Muscle of back (tissue), 13 donors: ENCODE measurements around the gene STXBP5L. TPM values are rescaled to one million over a fixed set of nuclear protein-coding genes. Genes with fewer than 3 reads are reported as not detected.
"Not testable (repeated sequence)": the region's sequence is repeated elsewhere in the genome, so short reads cannot be mapped to it uniquely, and the experiment has no call there.

Source experiments
- DNase-seq, 3 donors: peaks; one replicate each; pipeline versions ENCODE4 v3.0.0 to v3.0.0-alpha.2; 2013
- long read RNA-seq, 9 donors: transcript quantifications; one replicate each; lab custom pipeline, GENCODE V29; 2026
- polyA plus RNA-seq, 10 donors: library from polyadenylated mRNA; unstranded; fragments of 120-200 nt; gene quantifications; one replicate each; pipeline ENCODE4 v1.2.1, GENCODE V29; 2013; ENCODE audit not compliant: insufficient read length in 10 of 10

STXBP5L gene
- polyA plus RNA-seq = under 1 TPM in 7 of 10 donors, not detected in 3; 0.03 to 0.20 (median 0.06) TPM
- long read RNA-seq, donor 1 = 0 reads
- long read RNA-seq, donor 2 = 0 reads
- long read RNA-seq, donor 3 = 0 reads
- long read RNA-seq, donor 4 = 0 reads
- long read RNA-seq, donor 5 = 0 reads
- long read RNA-seq, donor 6 = 0 reads
- long read RNA-seq, donor 7 = 0 reads
- long read RNA-seq, donor 8 = 0 reads
- long read RNA-seq, donor 9 = 0 reads

DNA sequence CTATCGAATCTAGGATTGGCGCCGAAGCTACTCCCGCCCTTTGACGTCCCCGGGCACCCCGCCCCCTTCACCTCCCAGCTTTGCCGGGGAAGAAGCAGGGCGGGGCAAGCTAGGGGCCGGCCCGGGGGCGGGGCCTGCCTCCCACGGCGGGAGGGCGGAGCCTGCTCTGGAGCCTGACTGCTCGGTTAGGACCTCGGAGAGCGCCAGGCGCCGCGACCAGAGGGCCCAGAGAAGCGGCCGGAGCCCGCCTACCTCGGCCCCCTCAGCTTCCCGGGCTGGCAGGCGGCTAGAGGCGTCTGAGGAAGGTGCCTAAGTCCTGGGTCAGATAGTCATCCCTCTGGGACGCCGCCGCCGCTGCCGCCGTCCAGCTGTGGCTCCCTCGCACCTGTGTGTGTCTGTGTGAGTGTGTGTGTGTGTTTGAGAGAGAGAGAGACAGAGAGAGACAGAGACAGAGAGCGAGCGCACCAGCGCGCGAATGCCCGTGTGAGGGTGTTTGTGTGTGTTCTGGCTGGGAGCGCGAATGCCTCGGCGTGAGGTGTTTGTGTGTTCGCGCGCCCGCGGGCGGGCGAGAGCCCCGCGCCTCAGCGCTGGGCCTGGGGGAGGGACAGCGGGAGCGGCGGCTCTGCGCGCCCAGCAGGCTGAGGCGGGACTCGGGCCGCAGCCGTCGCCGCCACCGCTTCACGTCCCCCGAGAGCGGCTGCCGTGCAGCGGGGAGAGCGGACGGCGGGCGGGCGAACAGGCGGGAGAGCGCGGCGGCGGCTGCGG is at the start of gene STXBP5L:
Gene STXBP5L, plus strand, starts transcription at position 176 of the 765 bp plus-strand sequence. CDS start 1,374 bp downstream, outside the sequence.
- peak; percentile 43 to 74 (median 57) for DNase-seq

DNA sequence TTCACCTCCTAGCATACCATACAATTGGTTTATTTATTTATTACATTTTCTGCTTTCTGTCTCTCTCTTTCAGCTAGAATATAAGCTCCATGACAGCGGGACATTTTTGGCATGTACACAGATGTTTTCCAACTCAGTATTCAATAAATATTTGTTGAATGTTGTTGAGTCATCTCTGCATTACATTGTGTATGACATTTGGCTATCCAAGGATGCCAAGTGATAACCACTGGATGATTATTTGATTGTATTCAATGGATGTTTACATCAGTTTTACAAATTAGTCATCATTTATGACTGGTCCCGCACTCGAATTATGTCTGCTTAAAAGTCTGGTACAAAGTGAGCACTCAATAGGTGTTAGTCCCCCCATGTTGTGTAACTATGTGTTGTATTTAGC is 49.5 kb upstream of the STXBP5L start:
- DNase-seq = no peak

DNA sequence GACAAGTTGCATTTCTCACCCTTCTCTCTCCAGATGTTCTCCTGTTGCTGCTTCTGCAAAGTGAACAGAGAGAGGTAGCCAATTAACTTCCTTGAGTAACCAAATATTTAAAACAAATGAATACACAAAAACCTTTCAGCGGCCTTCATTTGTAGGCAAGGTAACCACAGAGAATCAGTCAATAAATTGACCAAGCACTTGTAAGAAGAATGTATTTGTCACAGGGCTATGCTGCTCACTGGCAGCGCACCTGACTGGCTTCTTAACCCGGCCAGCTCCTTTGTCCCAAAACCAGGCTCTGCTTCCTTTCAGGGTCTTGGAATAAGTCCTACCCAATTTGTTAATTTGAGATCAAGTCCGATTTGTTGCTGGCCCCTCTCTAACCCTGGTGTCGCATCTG is 43.5 kb upstream of the STXBP5L start:
- DNase-seq = no peak

DNA sequence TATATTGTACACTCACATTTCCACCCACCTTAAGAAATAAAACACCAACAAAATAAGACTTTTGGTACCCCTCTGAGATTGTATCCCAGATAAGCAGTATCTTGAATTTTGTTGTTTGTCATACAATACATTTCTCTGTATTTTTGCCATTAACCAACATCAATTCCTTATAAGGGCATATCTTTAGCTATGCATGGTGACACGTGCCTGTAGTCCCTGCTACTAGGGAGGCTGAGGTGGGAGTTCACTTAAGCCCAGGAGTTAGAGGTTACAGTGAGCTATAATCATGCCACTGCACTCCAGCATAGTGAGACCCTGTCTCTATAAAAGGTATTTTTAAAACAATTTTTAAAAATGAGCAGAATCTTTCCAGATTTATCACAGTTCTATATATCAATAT is 32.5 kb upstream of the STXBP5L start:
- DNase-seq = no peak

DNA sequence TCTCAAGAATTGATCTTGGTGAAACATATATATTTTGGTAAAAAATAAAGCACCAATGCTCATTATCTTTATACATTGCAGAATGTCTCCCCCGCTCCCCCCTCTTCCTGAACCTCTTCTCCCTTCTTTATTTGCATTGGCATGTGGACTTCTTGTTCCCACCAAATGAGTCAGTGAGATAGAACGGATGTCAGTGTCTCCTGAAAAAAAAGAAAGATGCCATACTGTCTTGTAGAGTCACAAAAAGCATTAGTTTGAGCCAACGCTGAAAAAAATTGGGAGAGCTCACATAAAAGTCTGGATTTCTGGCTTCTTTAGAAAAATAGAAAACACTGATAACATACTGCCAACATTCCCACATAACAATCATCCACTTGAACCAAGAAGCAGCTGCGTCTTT is 32.0 kb upstream of the STXBP5L start:
- DNase-seq = no peak

DNA sequence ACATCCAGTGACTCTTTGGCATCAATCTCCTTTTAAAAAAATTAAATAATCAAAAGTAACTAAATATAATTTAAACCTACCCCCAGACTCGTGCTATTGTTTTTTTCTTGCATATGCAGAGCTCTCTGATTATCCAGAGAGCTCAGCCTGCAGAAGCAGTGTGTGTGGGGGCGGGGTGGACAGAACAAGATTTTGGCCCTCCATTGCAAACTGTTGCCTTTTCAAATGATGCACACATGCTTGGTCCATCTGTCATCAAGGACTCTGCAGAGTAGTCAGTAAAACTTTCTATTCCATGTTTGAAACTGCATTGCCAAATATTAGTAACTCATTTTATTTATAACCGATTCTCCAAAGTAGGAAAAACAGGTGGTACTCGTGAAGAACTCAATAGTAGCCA is 28.6 kb upstream of the STXBP5L start:
- DNase-seq = no peak

DNA sequence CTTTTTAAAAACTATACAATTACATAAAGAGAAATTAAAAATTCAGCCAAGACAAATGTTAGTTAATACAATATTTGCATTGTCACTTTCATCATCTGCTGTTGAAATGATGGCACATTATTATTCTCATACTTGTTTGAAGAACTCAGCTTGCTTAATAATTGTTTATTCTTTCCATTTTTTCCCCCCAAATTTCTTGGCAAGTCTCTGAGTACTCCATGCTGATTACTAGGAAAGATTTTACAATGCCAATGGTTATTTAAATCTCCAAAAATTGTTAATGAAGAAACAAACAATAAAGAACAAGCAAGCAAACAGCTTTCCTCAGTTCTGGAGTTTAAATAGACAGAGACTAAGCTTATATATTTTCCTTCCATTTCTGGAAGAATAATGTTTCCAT is 15.1 kb upstream of the STXBP5L start:
- no peak for DNase-seq

DNA sequence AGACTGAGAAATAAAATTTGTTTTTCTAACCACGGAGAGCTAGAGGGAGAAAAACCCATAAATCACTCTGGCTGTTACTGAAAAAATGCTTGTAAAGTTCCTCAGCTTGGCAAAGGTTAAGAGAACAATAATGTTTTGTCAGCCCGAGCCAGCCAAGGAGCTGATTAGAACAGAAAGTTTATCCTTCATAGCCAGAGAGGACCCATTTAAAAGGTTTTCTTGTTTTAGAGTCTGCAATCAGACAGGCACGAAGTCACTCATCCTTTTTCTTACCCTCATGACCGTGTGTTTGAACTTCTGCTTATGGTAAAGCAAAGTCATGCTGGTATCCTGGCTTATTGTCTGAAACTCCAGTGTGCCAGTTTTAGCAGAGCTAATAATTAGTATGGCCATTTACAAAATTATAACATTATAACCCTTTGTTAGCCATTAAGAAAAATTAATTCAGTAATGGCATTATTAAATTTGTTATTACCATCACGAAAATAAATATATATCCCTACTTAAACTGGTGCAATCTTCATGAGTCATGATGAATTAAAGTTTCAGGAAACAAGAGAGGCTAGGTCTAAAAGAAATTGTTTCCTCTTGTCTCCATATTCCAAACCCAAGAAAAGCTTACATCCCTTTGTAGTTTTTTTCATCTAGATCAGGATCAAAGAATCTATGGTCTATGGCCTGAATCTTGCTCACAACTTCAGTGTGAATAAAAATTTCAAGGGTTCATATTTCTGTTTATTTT is 13.5 kb upstream of the STXBP5L start:
- no peak for DNase-seq

DNA sequence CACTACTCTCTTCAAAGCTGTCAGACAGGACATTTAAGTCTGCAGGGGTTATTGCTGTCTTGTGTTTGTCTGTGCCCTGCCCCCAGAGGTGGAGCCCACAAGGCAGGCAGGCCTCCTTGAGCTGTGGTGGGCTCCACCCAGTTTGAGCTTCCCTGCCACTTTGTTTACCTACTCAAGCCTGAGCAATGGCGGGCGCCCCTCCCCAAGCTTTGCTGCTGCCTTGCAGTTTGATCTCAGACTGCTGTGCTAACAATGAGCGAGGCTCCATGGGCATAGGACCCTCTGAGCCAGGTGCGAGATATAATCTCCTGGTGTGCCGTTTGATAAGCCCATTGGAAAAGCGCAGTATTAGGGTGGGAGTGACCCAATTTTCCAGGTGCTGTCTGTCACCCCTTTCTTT is 6.3 kb upstream of the STXBP5L start:
- DNase-seq = not testable (repeated sequence)

DNA sequence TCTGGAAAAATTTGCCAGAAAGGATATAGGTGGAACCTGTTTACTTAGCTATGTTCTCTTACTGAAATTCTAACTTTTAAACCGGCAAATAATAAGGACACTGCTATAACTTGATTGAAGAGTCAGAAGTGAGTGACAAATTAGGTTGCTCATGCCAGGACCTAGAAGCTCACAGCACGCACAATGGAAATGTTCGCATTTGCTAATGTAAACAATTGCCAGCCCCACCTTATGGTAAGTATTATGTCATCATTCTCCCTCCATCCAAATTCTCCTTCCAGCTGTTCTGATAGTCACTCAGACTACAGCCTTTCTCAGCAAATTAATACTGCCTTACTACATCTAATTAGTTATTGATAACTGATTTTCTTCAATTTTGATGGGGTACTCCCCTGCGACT is 4.8 kb upstream of the STXBP5L start:
- no peak for DNase-seq

DNA sequence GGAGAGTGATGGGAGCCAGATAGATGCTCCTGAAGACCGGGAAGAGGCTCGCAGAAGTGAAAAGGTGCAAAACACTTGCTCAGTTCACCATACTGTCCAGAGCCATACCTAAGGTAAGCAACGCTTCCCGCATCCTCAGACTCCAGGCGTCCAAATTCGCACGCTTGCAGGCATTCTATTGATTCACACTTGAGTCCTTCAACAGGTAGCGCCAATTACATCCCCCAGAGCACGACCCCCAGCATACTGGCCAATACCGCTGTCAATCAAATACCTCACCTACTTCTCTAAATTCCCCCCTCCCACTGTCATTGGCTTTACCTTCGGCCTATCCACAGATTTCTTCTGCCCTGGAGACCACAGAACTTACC is 361 bp upstream of the STXBP5L start:
- DNase-seq = no peak

DNA sequence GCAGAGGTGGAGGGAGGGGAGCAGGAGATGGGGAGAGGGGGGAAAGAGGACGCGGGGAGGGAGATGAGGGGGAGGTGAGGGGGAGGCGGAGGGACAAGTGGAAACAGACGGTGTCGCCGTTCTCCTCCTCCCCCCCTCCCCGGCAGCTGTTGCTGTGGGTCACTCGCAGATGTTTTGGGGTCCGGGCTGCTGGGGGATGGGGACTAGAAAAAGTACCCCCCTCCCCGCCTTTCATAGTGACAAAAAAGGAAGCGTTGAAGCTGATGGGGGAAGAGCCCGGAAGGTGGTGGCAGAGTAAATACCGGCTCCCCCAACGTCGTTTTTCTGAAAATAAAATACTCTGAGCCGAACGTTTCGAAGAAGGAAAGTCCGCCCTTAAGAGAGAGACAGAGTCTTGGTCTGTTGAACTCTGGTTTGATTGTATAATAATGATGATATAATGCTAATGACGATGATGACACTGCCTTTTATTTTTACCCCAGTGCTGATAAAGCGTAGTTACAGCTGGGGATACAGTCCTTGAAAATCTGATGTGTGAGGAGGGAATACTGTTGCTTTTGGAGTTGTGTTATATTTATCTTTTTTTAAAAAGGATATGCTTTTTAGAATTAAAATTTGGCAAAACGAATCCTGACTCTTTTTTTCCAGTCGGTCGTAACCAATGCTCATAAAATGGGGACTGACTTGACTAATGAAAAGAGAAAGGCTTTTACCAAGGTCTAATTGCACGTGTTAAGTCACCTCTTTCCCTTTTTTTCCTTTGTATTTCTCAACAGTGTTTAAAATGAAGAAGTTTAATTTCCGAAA is 993 bp downstream of the STXBP5L start:
- DNase-seq = peak in 1 of 3 donors; percentile 7

DNA sequence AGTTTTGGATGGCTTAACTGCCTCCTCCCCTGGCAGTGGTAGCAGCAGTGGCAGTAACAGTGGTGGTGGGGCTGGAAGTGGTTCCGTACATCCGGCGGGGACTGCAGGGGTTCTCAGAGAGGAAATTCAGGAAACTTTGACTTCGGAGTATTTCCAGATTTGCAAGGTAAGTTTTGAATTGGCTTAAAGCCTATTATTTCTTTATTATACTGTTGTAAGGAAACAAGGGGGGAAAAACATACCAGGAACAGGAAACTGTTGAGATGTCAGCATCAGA is 1.5 kb downstream of the STXBP5L start:
- DNase-seq = no peak

DNA sequence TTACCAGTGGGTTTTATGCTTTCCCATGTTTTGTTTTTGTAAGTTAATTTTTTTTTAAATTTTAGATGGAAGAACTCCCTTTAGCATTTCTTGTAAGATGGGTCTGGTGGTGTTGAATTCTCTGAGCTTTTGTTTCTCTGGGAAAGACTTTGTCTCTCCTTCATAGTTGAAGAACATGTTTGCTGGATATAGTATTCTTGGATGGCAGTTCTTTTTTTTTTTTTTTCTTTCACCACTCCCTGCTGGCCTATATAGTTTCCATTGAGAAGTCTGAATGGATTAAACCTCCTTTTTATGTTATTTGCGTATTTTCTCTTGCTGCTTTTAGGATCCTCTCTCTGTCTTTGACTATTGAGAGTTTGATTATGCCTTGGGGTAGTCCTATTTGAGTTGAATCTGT is 18.1 kb downstream of the STXBP5L start:
- DNase-seq = no peak

DNA sequence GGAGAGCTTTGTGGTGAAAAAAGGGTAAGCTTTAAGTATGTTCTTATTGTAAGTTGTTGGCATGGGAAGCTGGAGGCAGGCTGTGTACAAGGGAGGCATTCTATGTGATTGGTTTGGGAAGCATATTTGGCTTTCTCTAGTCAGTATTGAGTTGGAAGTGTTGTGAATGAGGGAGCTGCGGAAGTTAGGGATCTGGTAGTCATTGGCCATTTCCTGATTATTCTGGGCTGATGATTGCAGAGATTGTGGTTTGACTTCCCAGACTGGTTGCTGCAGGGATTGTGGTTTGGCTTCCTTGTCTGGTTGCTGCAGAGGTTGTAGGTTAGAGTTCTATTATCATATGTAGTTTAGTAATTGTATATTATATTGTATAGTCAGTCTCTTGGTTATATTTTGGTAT is 21.0 kb downstream of the STXBP5L start:
- no peak for DNase-seq

DNA sequence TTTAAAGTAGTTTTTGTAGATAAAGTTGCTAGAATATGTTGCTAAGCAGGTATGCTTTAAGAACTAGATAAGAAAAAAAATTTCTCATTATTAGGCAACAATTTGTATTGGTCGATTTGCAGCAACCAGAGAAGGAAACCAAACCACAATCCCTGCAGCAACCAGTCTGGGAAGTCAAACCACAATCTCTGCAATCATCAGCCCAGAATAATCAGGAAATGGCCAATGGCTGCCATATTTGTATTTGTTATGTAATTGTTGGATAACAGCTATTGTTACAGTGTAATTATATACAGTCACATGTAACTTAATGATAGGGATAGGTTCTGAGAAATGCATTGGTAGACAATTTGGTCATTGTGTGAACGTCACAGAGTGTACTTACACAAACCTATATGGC is 23.6 kb downstream of the STXBP5L start:
- no peak for DNase-seq

DNA sequence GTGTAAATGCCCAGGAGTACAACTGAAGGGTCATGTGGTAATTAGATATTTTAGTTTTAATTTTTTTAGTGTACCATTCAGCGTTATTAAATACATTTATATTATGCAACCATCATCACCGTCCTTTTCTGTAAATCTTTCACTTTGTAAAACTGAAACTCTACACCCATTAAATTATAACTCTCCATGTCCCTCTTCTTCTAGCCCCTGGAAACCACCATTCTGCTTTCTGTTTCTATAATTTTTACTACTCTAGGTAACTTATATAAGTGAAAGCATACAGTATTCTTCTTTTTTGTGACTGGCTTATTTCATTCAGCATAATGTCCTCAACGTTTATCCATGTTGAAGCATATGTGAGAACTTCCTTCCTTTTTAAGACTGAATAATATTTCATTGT is 48.1 kb downstream of the STXBP5L start:
- DNase-seq = no peak

DNA sequence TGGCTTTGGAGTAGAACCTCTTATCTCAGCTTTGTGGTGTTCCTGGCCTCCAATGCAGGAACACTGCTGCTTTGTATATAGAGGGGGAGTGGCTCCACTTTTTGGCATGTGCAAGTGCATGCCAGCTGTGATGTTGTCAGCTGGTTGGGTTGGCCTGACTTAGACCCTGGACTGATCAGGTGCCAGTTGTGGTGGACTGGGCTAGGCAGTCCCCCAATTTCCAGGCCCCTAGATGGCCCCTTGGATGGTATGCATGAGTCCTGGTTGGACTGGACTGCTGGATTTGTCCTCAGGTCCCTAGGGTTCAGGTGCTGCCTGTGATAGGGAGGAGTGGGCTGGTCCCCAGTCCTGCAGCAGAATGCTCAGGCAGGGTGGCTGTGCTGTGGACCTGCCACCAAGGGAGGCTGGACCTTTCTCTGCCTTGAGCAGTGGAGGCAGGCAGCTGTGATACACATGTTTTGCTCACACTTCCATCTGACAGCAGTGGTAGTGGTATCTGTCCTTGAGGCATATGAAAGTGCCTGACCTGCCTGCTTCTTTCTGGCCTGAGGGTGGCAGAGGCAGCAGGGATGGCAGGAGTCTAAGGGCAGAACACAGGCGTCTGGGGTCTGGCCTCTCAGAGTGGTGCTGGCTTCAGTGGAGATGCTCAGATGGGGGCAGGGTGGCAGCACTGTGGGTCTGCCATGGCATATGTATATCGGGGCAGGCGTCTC is 74.8 kb downstream of the STXBP5L start:
- DNase-seq = no peak

DNA sequence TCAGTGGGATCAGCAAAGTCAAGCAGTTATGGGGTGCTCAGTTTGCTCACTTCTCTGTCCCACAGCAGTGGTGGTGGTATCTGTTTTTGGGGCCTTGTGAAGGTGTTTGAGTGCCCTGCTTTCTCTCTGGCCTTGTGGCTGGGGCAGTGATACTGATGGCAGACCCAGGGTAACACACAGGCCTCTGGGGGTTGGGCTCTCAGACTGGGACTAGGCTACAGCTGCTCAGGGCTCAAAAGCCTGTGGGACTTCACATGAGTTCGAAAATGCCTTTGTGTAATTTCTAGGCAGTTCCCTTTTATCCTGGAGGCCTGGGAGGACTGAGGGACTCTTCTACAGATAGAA is 75.3 kb downstream of the STXBP5L start:
- no peak for DNase-seq

DNA sequence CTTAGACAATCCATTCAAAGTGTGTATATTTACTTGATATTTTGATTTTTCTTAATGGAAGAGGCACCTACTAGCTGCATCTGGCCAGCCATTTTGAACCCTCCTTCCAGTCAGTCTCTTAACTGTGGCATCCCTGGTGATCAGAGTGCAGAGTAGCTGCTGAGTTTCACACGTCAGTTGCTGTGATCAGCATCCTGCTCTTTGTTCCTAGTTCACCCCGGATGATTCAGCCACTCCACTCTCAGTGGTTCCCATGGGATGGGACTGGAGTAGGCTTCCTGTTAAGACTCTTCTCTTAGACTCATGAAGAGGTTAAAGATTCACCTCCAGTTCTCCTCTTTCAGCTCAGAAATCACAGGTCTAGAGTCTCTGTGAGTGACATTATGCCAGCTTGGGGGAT is 75.8 kb downstream of the STXBP5L start:
- DNase-seq = no peak

DNA sequence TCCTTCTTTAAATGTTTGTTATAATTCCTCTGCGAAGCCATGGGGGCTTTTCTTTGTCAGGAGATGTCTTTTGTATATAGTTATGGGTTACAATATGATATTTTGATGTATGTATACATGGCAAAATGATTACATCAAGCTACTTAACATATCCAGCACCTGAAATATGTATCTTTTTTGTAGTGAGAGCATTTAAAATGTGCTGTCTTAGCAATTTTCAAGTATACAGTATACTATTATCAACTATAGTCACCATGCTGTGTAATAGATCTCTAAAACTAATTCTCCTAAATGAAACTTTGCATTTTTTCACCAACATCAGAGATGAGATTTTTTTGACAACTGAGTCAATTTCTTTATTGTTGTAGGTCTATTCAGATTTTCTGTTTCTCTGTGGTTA is 77.2 kb downstream of the STXBP5L start:
- no peak for DNase-seq

DNA sequence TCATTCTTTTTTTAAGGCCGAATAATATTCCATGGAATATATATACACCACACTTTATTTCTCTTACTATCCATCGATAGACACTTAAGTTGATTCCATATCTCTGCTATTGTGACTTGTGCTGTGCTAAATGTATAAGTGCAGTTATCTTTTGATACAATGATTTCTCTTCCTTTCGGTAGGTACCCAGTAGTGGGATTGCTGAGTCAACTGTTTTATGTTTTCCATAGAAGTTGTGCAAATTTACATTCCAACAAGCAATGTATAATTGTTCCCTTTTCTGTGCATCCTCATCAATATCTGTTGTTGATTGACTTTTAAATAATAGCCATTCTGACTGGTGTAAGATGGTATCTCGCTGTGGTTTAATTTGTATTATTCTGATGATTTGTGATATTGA is 81.0 kb downstream of the STXBP5L start:
- no peak for DNase-seq
